Liver (tissue), 3 donors: ENCODE data around the gene CEMP1.

ENCODE experiments used
- ATF3 ChIP-seq: IDR thresholded peaks from 2 replicates; pipeline ENCODE4 v1.6.1; 2016; ENCODE audit warnings: antibody characterized with exemption
- GABPA ChIP-seq, 2 donors: IDR thresholded peaks in 1 of 2; conservative IDR thresholded peaks in 1 of 2; 2 replicates each; pipeline ENCODE4 v1.6.1; 2016; ENCODE audit warnings: antibody characterized with exemption in 2 of 2, mild to moderate bottlenecking in 1 of 2, moderate library complexity in 1 of 2
- JUND ChIP-seq, 2 donors: IDR thresholded peaks; 2 replicates each; pipeline ENCODE4 v1.6.1; 2016; ENCODE audit warnings: antibody characterized with exemption in 2 of 2
- RAD21 ChIP-seq, 2 donors: IDR thresholded peaks; 2 replicates each; pipeline ENCODE4 v1.6.1; 2016; ENCODE audit warnings: antibody characterized with exemption in 2 of 2, mild to moderate bottlenecking in 2 of 2
- SP1 ChIP-seq: IDR thresholded peaks from 2 replicates; pipeline ENCODE4 v1.6.1; 2018; ENCODE audit warnings: antibody characterized with exemption, mild to moderate bottlenecking
- YY1 ChIP-seq: IDR thresholded peaks from 2 replicates; pipeline ENCODE4 v1.6.1; 2016; ENCODE audit warnings: antibody characterized with exemption, mild to moderate bottlenecking
- TF ChIP-seq, protein P1 (sequence below): fragments of 150-350 bp; IDR thresholded peaks from 2 replicates; pipeline ENCODE4 v1.5.1; 2017; ENCODE audit warnings: improper control_type of control experiment, low read depth, low read length; ENCODE audit not compliant: missing input control
- TF ChIP-seq, protein P2 (sequence below): IDR thresholded peaks from 2 replicates; pipeline ENCODE4 v1.6.1; 2016; ENCODE audit warnings: antibody characterized with exemption, mild to moderate bottlenecking
- TF ChIP-seq, protein P3 (sequence below): IDR thresholded peaks from 2 replicates; pipeline ENCODE4 v1.6.1; 2016; ENCODE audit warnings: antibody characterized with exemption
- donor health status: healthy.
- donor health status: healthy.

DNA sequence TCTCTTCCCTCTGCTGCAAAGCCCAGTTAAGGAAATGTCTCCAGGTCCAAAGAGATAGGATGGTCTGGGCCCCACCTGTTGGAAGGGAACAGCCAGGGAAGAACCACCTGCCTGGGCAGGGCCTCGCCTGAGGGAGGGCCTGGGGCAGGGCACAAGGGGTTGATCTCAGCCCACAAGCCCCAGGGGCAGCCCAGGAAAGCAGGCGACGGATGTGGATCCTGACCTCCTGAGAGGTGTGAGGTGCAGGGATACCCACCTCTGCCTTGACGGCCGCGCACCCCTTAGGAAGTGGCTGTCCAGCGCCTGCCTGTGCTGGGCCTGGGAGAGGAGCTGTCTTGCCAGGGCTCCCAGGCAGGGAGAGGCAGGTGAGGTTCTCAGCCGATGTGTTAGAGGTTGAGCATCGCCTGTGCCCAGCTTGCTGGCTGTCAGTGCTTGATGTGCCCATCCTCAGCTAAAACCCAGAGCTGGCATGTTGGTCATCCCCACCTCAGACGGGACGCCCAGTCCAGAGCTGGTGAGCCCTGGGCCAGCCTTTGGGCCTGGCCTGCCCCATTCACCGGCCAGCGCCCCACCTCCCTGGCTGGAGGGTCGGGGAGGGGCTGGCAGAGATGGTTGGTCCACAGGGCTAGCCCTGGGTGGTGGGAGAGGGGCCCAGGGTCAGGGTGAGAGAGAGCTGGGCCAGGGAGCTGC is 434 bp downstream of the CEMP1 start:
- TF ChIP-seq, protein P1, sequence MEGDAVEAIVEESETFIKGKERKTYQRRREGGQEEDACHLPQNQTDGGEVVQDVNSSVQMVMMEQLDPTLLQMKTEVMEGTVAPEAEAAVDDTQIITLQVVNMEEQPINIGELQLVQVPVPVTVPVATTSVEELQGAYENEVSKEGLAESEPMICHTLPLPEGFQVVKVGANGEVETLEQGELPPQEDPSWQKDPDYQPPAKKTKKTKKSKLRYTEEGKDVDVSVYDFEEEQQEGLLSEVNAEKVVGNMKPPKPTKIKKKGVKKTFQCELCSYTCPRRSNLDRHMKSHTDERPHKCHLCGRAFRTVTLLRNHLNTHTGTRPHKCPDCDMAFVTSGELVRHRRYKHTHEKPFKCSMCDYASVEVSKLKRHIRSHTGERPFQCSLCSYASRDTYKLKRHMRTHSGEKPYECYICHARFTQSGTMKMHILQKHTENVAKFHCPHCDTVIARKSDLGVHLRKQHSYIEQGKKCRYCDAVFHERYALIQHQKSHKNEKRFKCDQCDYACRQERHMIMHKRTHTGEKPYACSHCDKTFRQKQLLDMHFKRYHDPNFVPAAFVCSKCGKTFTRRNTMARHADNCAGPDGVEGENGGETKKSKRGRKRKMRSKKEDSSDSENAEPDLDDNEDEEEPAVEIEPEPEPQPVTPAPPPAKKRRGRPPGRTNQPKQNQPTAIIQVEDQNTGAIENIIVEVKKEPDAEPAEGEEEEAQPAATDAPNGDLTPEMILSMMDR: no peak
- no peak for TF ChIP-seq JUND (IDR thresholded peaks at IDR 0.05)
- TF ChIP-seq, protein P2, sequence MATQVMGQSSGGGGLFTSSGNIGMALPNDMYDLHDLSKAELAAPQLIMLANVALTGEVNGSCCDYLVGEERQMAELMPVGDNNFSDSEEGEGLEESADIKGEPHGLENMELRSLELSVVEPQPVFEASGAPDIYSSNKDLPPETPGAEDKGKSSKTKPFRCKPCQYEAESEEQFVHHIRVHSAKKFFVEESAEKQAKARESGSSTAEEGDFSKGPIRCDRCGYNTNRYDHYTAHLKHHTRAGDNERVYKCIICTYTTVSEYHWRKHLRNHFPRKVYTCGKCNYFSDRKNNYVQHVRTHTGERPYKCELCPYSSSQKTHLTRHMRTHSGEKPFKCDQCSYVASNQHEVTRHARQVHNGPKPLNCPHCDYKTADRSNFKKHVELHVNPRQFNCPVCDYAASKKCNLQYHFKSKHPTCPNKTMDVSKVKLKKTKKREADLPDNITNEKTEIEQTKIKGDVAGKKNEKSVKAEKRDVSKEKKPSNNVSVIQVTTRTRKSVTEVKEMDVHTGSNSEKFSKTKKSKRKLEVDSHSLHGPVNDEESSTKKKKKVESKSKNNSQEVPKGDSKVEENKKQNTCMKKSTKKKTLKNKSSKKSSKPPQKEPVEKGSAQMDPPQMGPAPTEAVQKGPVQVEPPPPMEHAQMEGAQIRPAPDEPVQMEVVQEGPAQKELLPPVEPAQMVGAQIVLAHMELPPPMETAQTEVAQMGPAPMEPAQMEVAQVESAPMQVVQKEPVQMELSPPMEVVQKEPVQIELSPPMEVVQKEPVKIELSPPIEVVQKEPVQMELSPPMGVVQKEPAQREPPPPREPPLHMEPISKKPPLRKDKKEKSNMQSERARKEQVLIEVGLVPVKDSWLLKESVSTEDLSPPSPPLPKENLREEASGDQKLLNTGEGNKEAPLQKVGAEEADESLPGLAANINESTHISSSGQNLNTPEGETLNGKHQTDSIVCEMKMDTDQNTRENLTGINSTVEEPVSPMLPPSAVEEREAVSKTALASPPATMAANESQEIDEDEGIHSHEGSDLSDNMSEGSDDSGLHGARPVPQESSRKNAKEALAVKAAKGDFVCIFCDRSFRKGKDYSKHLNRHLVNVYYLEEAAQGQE: no peak
- no peak for TF ChIP-seq GABPA (IDR thresholded peaks at IDR 0.05 in 1 of 2, conservative IDR thresholded peaks at IDR 0.05 in 1 of 2)
- no peak for TF ChIP-seq ATF3
- no peak for TF ChIP-seq RAD21 (IDR thresholded peaks at IDR 0.05)
- TF ChIP-seq, protein P3, sequence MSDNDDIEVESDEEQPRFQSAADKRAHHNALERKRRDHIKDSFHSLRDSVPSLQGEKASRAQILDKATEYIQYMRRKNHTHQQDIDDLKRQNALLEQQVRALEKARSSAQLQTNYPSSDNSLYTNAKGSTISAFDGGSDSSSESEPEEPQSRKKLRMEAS: no peak
- no peak for TF ChIP-seq SP1
- TF ChIP-seq YY1: no peak
